GM18505 (cell line): ENCODE data around the gene COMMD2.

ENCODE experiments used
- ATAC-seq: cut with Tn5 transposase; IDR thresholded peaks from one replicate; pipeline ENCODE4 v1.9.1; 2021; ENCODE audit not compliant: unreplicated experiment
- POLR2A ChIP-seq: IDR thresholded peaks from 4 replicates; pipeline ENCODE4 v1.6.1; 2011; ENCODE audit warnings: borderline replicate concordance; ENCODE audit not compliant: insufficient read depth, insufficient read length; ENCODE audit errors: extremely low read depth

Gene COMMD2

DNA sequence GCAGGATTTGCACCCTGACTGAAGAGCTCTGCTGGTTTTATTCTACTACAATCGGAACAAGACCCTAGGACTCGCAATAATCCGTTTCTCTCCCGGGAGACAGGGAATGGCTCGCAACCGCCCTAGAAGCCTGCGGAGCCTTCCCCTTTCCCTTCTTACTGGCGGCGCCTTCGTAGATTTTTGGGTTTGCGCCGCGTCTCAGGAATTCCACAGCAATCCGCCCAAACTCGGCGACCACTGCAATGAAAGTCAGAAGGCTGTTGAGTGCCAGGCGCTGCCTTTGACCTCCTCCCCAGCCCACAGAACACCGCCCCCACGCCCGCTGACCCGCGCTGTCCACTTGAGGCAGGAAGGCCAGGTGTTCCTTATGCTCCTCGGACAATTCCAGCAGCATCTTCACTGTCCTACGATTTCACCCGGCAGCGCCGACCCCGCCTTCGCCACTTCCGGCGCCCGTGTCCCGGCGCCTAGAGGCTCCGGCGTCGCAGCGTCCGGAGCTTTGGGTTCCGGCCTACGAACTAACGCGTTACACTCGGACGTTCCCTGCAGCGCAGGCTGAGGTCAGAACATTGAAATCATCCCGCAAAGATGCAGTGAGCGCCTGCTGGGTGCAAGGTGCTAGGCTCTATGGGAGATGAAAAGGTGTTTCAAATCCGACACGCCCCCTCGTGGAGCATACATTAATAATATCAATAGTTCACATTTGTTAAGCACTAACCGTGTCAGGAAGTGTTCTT lies at the start of gene COMMD2:
TSS of gene COMMD2 (minus strand) at position 439 of the 737 bp plus-strand sequence. CDS start at position 394, 45 bp downstream.
- ATAC-seq: peak; percentile 98
- TF ChIP-seq POLR2A: peak; percentile 95

DNA sequence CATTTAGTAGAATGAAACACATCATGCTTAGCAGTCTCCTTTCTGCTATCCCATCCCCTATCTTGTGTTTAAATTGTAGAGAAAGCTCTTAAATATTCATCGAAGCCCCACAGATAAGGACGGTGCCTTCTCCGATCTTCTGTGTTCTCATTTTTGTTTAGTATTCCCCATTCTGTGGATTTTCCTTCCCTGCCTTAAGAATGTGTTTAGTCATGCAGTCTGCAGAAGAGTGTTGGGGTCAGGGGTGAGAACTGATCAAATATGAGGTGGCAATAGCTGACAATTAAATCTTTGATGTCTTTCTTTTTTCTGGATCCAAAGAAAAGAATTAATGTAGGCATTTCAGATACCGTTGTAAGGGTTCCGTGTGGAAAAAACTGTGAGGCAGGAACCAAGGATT lies 49.4 kb upstream of the COMMD2 start:
- no peak for TF ChIP-seq POLR2A
- no peak for ATAC-seq

DNA sequence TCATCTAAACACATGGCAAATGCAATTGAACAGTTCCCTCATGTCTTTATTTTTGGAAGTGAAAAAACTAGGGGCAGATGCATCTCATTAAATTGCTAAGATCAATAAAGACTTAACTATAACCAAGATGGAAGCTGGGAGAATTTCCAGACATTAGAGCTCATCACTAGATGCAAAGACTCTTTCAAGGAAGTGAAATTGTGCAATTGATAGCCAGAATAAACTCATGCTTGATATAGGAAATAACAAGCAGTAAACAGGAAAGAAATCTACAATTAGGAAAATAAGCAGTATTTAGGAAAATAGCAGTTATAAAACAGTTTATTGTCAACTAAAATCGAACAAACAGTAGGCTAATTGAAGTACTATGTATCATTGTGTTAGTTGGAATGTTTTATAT lies 48.9 kb upstream of the COMMD2 start:
- no peak for ATAC-seq
- TF ChIP-seq POLR2A: no peak

DNA sequence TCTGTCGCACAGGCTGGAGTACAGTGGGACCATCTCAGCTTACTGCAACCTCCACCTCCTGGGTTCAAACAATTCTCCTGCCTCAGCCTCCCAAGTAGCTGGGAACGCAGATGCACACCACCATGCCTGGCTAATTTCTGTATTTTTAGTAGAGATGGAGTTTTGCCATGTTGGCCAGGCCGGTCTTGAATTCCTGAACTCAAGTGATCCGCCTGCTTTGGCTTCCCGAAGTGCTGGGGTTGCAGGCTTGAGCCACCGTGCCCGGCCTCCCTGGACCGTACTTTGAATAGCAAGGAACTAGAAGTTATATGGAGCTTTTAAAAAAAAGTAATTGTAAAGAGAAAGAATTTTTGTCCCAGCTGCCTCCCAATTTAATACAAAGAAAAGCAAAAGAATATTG lies 48.4 kb upstream of the COMMD2 start:
- no peak for TF ChIP-seq POLR2A
- no peak for ATAC-seq

DNA sequence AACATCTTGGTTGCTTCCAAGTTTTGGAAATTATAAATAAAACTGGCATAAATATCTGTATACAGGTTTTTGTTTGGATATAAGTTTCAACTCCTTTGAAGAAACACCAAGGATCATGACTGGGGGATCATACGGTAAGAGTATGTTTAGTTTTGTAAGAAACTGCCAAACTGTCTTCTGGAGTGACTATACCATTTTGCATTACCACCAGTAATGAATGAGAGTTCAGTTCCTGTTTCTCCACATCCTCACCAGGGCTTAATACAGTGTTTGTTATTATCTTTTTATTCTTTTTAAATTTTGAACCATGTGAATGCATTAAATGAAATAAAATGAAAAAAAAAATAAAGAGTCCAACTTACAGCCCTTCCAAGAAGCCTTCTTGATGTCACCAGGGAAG lies 43.7 kb upstream of the COMMD2 start:
- no peak for ATAC-seq
- TF ChIP-seq POLR2A: no peak

DNA sequence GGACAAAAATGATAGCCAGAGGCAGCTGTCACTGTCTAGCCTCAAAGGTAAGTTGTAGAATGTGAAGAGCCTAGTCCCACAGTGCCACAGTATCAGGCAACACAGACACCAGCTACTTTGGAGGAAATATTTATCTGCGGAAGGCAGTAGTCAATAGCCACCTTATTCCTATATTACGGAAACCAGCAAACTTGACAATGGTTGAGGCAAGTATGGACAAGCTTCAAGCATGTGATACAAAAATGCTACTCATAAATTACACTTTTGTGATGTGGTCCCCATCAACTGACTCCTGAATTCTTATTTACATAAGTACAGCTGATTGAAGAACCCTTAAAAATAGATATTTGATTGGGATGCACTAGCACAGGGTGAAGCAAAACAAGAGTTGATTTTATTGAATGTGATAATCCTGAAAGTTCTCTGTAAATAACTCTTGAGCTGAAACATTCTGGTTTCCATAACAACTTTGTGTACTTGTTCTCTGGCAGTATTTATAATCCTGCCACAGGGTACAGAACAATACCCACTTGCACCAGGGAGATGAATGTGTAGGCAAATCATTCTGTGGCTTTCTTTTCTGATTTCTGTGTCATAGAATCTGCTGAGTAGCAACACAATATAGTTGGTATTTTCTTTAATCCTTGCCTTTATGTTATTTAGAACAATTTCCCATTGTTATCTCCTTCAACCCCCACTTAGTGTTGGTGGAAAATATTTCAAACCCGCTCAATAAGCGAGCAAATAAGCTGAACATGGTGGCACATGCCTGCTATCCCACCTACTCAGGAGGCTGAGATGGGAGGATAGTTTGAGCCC lies 40.4 kb upstream of the COMMD2 start, which contains the start of gene ANKUB1:
TSS of gene ANKUB1 (minus strand) at position 103 of the 819 bp plus-strand sequence. CDS start 188 bp downstream, outside the sequence.
- no peak for ATAC-seq
- TF ChIP-seq POLR2A: no peak

DNA sequence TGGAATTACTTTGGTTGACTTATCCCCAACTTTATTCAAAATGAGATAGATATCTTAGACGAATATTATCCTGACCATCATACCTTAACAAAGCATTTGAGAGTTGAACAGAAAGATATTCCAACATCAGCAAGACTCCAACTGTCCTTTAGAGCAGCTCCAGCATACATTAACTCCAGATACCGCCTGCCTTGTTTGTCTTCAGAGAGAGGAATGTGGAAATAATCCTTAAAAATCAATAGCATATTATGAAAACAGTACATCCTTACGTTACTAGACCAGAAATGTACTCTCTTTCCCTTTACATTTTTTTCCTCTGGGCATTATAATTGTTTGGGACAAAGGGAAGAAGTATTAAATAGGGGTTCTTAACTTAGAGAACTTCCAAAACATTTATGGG lies 38.4 kb upstream of the COMMD2 start:
- no peak for TF ChIP-seq POLR2A
- no peak for ATAC-seq

DNA sequence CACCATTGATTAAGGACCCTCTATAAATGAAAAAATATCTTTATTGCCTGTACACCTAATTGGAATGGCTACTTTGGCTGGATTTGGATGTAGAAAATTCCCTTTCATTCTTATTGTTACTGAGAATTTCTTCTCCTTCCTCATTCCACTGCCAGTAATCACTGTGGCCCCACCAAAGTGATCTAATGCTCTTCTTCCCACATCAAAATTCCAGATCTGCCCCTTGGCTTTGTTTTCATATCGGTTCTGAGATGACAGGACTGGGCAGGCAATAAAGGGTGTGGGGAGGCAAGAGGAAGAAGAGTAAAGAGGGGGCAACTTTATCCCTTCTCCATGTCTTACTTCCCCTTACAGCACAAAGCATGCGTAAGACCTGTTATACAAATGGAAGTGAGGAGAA lies 38.0 kb upstream of the COMMD2 start:
- TF ChIP-seq POLR2A: no peak
- no peak for ATAC-seq

DNA sequence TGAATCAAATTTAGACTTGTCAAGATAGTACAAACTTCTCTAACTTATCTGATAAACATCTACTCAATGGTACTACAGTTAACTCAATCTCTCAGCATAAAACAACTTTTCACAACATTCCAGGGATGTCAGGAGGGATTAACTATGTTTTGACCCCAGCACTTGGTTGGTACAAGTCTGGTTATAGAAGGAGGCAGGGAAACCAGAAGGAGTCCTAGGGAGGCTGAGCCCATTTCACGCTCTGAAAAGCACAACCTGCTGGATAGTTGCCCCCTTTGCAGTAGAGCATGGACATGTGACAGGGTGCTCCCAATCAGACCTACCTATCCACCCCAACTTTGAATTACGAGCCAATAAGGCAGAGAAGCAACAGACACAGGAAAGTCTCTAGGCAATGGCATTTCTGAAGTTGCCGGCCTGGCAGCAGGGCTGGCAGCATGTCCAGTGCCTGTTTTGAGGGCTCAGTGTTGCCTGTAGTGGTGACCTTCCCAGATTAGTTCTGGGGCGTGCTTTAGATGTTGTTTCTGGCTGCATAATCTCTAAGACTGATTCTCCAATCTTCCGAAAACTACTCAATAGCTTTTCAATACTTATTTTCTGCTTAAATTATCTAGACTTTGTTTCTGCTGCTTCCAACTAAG lies 31.9 kb upstream of the COMMD2 start:
- TF ChIP-seq POLR2A: no peak
- ATAC-seq: no peak

DNA sequence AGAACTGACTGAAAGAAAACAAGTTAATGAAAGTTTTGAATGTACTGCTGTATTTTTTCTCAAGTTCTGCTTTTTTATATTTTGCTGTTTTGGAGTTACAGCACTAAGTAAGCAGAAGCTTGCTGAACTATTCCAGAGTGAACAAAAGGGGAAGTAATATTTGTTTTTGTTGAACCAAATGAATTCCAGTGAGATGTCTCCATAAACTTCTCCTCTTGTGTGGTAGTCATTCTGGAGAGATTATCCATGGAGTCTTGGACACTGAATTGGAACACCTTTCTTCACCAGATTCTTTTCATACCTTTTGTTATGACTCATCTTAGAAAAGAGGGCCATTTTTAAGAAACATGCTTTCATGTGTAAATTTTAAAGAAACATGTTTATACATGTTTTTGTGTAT lies 31.3 kb upstream of the COMMD2 start:
- no peak for TF ChIP-seq POLR2A
- ATAC-seq: no peak

DNA sequence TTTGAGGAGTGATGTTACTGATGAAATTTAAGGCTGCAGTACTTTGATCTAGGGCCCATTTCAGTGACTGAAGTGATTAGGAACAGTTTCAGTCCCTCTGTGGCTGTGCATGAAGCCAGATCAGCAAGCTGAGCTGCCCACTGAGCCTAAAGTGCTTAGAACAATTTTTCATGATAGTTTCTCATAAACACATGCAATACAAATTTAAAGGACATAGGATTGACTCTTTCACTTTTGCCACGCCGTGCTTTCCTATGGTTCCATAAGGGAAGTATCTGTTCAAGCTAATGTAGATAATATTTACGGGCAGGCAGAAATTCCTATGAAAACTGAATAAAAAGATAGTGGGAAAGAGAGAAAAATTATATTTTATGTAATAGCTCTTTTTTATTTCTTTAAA lies 29.5 kb upstream of the COMMD2 start:
- no peak for ATAC-seq
- no peak for TF ChIP-seq POLR2A

DNA sequence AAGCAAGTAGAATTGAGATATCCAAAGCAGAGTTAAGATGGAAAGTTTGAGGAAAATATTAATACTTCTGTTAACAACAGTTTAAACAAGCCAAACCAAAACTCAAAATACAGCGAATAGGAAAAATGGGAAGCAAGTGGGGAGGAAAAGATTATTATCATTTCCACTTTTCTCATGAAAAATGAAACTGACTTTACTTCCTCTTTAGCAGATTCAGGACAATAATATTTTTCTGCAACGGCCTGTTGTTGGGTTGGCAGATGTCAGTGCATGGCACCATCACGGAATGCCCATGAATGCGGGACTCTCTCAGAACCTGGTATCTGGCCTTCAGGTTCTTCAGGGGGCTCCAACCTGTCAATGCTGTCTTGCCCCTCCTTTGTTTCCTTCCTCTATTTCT lies 28.9 kb upstream of the COMMD2 start:
- ATAC-seq: no peak
- TF ChIP-seq POLR2A: no peak

DNA sequence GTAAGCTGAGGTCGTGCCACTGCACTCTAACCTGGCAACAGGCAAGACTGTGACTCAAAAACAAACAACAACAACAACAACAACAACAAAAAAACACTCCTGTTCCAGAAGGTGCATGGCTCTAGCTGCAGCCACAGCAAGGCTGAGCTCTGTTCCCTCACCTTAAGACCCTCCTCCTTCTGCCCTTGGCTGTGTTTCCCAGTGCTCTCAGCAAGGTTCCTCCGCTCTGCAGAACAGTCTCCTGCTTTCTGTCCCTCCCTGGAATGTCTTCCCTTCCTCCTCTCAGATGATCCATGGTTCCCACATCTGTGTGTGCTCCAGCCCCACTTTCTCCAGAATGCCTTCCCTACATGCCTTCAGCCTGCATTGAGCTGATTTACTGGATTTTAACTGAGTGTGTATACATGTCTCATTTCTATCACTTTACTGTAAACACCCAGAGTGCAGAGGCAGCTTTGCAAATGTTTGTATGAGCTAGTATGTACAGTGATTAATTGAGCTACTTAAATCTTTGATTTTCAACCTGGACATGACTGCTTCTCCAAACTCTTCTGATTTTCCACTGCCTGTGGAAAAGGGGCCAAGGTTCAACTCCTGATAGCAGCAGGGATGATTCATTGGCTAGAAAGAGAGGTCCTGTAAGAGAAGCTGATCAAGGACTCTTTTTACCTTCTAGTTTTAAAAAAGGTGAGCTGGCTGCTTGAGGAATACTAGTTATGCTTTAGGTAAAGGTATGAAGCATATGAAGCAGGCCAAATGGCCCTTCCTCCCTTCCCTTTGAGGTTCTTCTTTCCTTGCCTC lies 25.3 kb upstream of the COMMD2 start:
- ATAC-seq: no peak
- no peak for TF ChIP-seq POLR2A

DNA sequence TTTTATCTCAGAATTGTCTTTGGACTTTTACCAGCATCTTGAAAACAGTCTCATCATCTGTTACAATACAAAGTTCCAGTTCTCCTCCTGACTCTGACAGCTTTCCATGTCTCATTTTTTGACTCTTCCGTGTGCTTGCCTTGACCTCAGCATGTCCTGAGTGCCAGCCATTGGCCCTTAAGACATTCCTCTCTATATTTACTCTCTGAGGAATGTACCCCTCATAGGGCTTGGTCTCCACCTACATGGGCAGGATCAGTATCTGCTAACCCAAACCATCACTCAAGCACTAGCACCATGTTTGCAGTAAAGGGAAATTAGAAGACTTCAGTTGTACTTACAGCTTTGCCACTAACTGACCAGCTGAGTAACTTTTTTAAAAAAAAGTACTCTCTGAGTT lies 23.9 kb upstream of the COMMD2 start:
- no peak for ATAC-seq
- TF ChIP-seq POLR2A: no peak

DNA sequence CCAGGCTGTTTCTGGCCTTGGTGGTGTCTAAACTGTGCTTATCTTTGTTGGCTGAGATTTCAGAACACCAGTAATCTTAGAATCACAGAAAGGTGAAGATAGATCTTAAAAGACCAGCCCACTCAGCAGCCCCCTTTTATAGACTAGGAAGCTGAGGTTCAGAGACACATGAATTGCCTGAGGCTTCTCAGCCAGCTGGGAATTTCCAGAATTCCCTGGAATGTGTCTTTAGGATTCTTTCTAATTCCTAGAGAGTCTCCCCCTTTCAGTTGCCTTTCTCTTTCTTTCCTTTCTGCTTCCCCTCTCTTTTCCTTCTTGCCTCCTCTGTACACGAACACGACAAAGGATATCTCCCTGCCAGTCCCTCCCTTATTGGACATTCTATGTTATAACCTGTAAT lies 20.6 kb upstream of the COMMD2 start:
- no peak for TF ChIP-seq POLR2A
- no peak for ATAC-seq
